DOHH2 (cell line): ENCODE results near the gene MROH8.

Source experiments
- H3F3A ChIP-seq: fragments of 200-600 bp; sonication (generic), shearing (Covaris generic); 2 replicates; pipeline ENCODE4 v1.6.0; 2016; ENCODE audit warnings: antibody characterized with exemption, mild to moderate bottlenecking; ENCODE audit not compliant: control insufficient read depth, insufficient read depth
- H3K27ac ChIP-seq: fragments of 200-600 bp; sonication (generic); 2 replicates; pipeline ENCODE4 v1.5.1; 2014; ENCODE audit warnings: low read depth, mild to moderate bottlenecking, low read length, moderate library complexity
- H3K27me3 ChIP-seq: fragments of 200-600 bp; sonication (generic); 2 replicates; pipeline ENCODE4 v1.6.1; 2014; ENCODE audit warnings: mild to moderate bottlenecking, low read length, mixed read lengths; ENCODE audit not compliant: control insufficient read depth
- H3K36me3 ChIP-seq: fragments of 200-600 bp; sonication (generic); 2 replicates; pipeline ENCODE4 v1.6.1; 2014; ENCODE audit warnings: mild to moderate bottlenecking, low read length, moderate library complexity, mixed read lengths; ENCODE audit not compliant: control insufficient read depth
- H3K4me1 ChIP-seq: fragments of 200-600 bp; sonication (generic); 2 replicates; pipeline ENCODE4 v1.6.1; 2014; ENCODE audit warnings: mild to moderate bottlenecking, low read length, mixed read lengths; ENCODE audit not compliant: control insufficient read depth
- H3K4me2 ChIP-seq: fragments of 200-600 bp; sonication (generic); 2 replicates; pipeline ENCODE4 v1.6.0; 2014; ENCODE audit warnings: mild to moderate bottlenecking, low read length, moderate library complexity
- H3K4me3 ChIP-seq: fragments of 200-600 bp; sonication (generic); 2 replicates; pipeline ENCODE4 v1.5.1; 2014; ENCODE audit warnings: mild to moderate bottlenecking, low read length, mixed read lengths
- H3K79me2 ChIP-seq: fragments of 200-600 bp; sonication (generic); 2 replicates; pipeline ENCODE4 v1.6.1; 2014; ENCODE audit warnings: mild to moderate bottlenecking, low read length, mixed read lengths; ENCODE audit not compliant: control insufficient read depth
- H3K9me2 ChIP-seq: fragments of 200-600 bp; sonication (generic); replicated peaks from 2 replicates; pipeline ENCODE4 v1.6.1; 2014; ENCODE audit warnings: mild to moderate bottlenecking, low read length, mixed read lengths; ENCODE audit not compliant: control insufficient read depth
- H3K9me3 ChIP-seq: fragments of 200-600 bp; sonication (generic); 2 replicates; pipeline ENCODE4 v1.6.1; 2014; ENCODE audit warnings: antibody characterized with exemption, low read length, mixed read lengths; ENCODE audit not compliant: control insufficient read depth, insufficient read depth
- H4K20me1 ChIP-seq: fragments of 200-600 bp; sonication (generic); 2 replicates; pipeline ENCODE4 v1.6.0; 2014; ENCODE audit warnings: low read depth, mild to moderate bottlenecking, antibody characterized with exemption, low read length, moderate library complexity; ENCODE audit not compliant: control insufficient read depth, insufficient read depth
- EZH2phosphoT487 ChIP-seq: fragments of 200-600 bp; sonication (generic); IDR thresholded peaks from 2 replicates; pipeline ENCODE4 v1.6.1; 2017; ENCODE audit warnings: borderline replicate concordance, mild to moderate bottlenecking, antibody characterized with exemption, low read length, moderate library complexity, mixed read lengths
- TF ChIP-seq, protein P1 (sequence below): fragments of 200-600 bp; sonication (generic); IDR thresholded peaks from one replicate; pipeline ENCODE4 v1.5.1; 2014; ENCODE audit warnings: antibody characterized with exemption, mild to moderate bottlenecking, low read depth, low read length; ENCODE audit not compliant: poor library complexity, severe bottlenecking

The MROH8 gene

DNA sequence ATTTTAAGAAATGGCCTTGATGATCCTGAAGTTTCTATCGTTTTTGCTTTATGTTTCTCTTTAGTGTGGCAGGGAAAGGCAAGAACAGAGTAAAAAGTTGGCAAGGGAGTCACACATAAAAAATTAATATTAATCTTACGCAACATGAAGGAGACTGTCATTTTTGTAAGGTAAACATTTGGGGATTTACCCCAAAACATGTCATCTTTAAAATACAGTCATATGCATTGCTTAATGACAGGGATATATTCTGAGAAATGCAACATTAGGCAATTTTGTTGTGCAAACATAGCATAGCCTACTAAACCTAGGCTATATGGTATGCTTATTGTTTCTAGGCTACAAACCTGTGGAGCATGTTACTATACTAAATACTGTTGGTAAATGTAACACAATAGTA lies 88.9 kb downstream of the MROH8 start:
- no peaks in the 10 kb centered on the region for H4K20me1 ChIP-seq
- peaks cover 11% of the 10 kb centered on the region for H3F3A ChIP-seq
- peaks cover 95% of the 10 kb centered on the region for H3K36me3 ChIP-seq
- TF ChIP-seq, protein P1, sequence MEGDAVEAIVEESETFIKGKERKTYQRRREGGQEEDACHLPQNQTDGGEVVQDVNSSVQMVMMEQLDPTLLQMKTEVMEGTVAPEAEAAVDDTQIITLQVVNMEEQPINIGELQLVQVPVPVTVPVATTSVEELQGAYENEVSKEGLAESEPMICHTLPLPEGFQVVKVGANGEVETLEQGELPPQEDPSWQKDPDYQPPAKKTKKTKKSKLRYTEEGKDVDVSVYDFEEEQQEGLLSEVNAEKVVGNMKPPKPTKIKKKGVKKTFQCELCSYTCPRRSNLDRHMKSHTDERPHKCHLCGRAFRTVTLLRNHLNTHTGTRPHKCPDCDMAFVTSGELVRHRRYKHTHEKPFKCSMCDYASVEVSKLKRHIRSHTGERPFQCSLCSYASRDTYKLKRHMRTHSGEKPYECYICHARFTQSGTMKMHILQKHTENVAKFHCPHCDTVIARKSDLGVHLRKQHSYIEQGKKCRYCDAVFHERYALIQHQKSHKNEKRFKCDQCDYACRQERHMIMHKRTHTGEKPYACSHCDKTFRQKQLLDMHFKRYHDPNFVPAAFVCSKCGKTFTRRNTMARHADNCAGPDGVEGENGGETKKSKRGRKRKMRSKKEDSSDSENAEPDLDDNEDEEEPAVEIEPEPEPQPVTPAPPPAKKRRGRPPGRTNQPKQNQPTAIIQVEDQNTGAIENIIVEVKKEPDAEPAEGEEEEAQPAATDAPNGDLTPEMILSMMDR, result no peak
- TF ChIP-seq EZH2phosphoT487, result no peak
- peaks cover 99% of the 10 kb centered on the region for H3K79me2 ChIP-seq
- no peaks in the 10 kb centered on the region for H3K9me2 ChIP-seq
- no peak overlapping the region for H3K27ac ChIP-seq
- no peaks in the 10 kb centered on the region for H3K27me3 ChIP-seq
- peaks cover 42% of the 10 kb centered on the region for H3K4me1 ChIP-seq
- H3K4me2 ChIP-seq, result peak overlapping the region; percentile 11; the same call in 1 of the 2 replicates
- H3K4me3 ChIP-seq, result no peak overlapping the region
- H3K9me3 ChIP-seq, result no peaks in the 10 kb centered on the region

DNA sequence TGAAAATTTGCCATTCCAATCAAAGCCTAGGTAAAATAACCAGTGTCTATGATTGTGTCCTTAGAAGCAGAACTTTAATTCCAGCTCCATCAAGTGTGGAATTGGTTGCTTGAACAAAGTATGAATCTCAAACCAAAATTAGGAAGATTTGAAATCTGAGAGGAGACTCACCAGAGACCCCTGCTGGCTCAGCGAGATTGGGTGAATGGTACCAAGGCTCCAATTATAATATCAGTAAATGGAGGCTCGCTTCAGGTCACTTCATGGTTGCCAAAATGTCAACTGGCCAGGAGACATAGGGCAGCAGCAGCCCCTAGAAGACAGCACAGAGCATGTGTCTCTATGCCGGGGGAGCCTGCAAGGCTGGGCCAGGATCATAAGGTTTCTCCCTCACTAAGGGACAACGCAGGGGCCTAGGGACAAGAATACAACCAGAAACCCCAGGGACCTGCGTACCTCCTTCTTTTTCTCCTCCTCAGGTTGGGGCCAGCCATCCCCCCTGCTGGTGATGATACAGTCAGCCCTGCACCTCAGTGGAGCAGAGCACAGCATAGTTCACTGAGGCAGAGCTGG lies 97.5 kb downstream of the MROH8 start:
- Histone ChIP-seq H3F3A (0 out of 2 replicates have a peak, but pooled peaks cover 8% of the 10 kb centered on the region), H3K4me1 (peaks cover 47% of the 10 kb centered on the region), H3K9me3 (no peaks in the 10 kb centered on the region), H3K79me2 (peaks cover 95% of the 10 kb centered on the region), H4K20me1 (no peaks in the 10 kb centered on the region), H3K27me3 (no peaks in the 10 kb centered on the region), H3K36me3 (peaks cover 91% of the 10 kb centered on the region), H3K9me2 (no peaks in the 10 kb centered on the region), H3K4me2 (no peak overlapping the region), H3K4me3 (no peak overlapping the region), H3K27ac (no peak overlapping the region)
- TF ChIP-seq EZH2phosphoT487, result no peak
- TF ChIP-seq, protein P1, result peak; percentile 77

DNA sequence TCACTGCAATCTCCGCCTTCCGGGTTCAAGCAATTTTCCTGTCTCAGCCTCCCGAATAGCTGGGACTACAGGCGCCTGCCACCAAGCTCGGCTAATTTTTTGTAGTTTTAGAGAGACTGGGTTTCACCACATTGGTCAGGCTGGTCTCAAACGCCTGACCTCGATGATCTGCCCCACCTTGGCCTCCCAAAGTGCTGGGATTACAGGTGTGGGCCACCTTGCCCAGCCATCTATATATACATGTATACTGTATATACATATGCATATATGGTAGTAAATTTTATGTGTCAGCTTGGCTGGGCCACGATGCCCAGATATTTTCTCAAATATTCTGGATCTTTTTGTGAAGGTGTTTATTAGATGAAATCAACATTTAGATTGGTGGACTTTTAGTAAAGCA lies 102.3 kb downstream of the MROH8 start:
- Histone ChIP-seq H3F3A (peaks cover 35% of the 10 kb centered on the region), H4K20me1 (no peaks in the 10 kb centered on the region), H3K4me1 (peaks cover 86% of the 10 kb centered on the region), H3K9me3 (no peaks in the 10 kb centered on the region), H3K27ac (no peak overlapping the region), H3K36me3 (peaks cover 87% of the 10 kb centered on the region), H3K4me2 (no peak overlapping the region), H3K79me2 (peaks cover 98% of the 10 kb centered on the region), H3K4me3 (no peak overlapping the region), H3K9me2 (no peaks in the 10 kb centered on the region), H3K27me3 (no peaks in the 10 kb centered on the region)
- no peak for TF ChIP-seq EZH2phosphoT487
- TF ChIP-seq, protein P1, result no peak
